ENCODE results near the gene CDHR2. TPM values are rescaled to one million over a fixed set of nuclear protein-coding genes. Genes with fewer than 3 reads are reported as not detected.
"Not testable (repeated sequence)": the region's sequence is repeated elsewhere in the genome, so short reads cannot be mapped to it uniquely, and the experiment has no call there.

Gene CDHR2
- total RNA-seq, 2 experiments from 2014 or later, result 0.23 to 0.47 TPM

DNA sequence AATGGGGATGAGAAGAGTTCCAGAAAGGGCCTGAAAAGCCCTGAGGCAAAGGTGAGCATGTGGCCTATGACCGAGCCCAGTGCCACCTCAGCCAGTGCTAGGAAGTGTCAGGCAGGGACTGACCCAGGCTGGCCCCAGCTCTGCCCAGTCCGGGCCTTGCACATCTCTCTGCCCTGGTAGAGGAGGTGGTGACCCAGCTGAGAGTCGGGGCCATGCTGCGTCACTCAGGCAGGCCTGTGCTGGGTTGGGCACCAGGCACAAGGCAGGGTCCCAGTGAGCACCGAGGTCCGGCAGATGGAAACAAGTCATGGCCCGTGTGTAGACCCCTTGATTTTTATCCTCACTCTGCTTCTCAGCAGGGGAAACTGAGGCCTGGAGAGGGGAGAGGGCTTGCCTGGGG is 729 bp downstream of the CDHR2 start:
- Mint-ChIP-seq H3K9me3 (no peaks in the 10 kb centered on the region), H3K27ac (peak overlapping the region; percentile 38), H3K4me1 (ENCODE audit: low read depth) (peaks cover 56% of the 10 kb centered on the region), H3K36me3 (ENCODE audit: low read depth) (no peaks in the 10 kb centered on the region), H3K4me3 (no peak overlapping the region), H3K27me3 (no peaks in the 10 kb centered on the region)
- ChIA-PET POLR2A (interaction anchor here (1.4 kb wide), 2 partner anchors 10 to 12 kb away, joined by 3 to 4 read pairs; no protein-coding TSS in a partner anchor), CTCF (interaction anchor here (1.5 kb wide), 2 partner anchors 29 to 102 kb away, joined by 3 to 4 read pairs; no protein-coding TSS in a partner anchor)
- ATAC-seq (no peak), DNase-seq (no peak)
- intact Hi-C loops (cut with micrococcal nuclease), result no loop called here
- TF ChIP-seq, protein P1, sequence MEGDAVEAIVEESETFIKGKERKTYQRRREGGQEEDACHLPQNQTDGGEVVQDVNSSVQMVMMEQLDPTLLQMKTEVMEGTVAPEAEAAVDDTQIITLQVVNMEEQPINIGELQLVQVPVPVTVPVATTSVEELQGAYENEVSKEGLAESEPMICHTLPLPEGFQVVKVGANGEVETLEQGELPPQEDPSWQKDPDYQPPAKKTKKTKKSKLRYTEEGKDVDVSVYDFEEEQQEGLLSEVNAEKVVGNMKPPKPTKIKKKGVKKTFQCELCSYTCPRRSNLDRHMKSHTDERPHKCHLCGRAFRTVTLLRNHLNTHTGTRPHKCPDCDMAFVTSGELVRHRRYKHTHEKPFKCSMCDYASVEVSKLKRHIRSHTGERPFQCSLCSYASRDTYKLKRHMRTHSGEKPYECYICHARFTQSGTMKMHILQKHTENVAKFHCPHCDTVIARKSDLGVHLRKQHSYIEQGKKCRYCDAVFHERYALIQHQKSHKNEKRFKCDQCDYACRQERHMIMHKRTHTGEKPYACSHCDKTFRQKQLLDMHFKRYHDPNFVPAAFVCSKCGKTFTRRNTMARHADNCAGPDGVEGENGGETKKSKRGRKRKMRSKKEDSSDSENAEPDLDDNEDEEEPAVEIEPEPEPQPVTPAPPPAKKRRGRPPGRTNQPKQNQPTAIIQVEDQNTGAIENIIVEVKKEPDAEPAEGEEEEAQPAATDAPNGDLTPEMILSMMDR (IDR thresholded peaks at IDR 0.05), result no peak

DNA sequence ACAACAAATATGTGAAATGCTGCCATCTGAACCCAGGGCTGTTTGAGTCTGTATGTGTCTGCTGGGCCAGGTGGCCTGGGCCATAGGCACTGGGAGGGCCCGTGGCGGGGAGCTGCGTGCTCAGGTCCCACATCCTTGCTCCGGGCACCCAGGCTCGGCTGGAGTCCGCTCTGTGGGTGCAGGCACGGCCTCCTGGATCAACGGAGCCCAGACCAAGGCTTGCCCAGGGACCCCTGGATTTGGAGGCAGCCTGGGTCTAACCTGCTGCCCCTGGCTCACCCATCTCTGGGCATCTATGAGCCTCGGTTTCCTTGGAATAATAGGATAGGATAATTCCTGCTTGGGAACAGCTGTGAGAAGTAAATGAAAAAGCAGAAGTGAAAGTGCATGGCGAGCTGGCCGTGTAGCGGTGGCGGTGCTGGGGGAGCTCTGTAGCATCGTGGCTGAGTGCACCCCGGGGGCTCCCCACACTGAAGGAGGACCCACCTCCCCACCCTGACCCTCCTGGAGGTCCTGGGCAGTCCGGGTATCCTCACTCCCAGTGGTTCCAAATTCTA is 1.2 kb downstream of the CDHR2 start:
- ChIA-PET POLR2A (interaction anchor here (0.6 to 1.4 kb wide), 3 partner anchors 11 to 155 kb away, joined by 3 to 4 read pairs (median 3); no protein-coding TSS in a partner anchor), CTCF (interaction anchor here (1.0 to 1.5 kb wide), 2 partner anchors 8 to 103 kb away, joined by 3 to 4 read pairs; no protein-coding TSS in a partner anchor)
- ATAC-seq (no peak), DNase-seq (no peak)
- Mint-ChIP-seq H3K36me3 (ENCODE audit: low read depth) (no peaks in the 10 kb centered on the region), H3K4me1 (ENCODE audit: low read depth) (peaks cover 56% of the 10 kb centered on the region), H3K4me3 (peak overlapping the region; percentile 54), H3K27ac (peak overlapping the region; percentile 38), H3K9me3 (no peaks in the 10 kb centered on the region), H3K27me3 (no peaks in the 10 kb centered on the region)
- TF ChIP-seq, protein P1 (IDR thresholded peaks at IDR 0.05), result no peak
- intact Hi-C loops (cut with micrococcal nuclease), result no loop called here

DNA sequence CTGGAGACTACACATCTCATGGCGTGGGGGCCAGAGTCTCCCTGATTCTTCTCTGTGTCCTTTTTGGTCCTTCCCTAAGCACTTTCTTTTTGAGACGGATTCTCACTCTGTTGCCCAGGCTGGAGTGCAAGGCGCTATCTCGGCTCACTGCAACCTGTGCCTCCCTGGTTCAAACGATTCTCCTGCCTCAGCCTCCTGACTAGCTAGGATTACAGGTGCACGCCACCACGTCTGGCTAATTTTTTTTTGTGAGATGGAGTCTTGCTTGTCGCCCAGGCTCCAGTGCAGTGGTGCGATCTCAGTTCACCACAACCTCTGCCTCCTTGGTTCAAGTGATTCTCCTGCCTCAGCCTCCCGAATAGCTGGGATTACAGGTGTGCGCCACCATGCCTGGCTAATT is 1.8 kb downstream of the CDHR2 start:
- Mint-ChIP-seq H3K27ac (peak overlapping the region; percentile 38), H3K4me1 (ENCODE audit: low read depth) (peaks cover 54% of the 10 kb centered on the region)
- CTCF ChIA-PET, result interaction anchor here (1.0 kb wide), 1 partner anchor 8 kb away, joined by 4 read pairs; no protein-coding TSS in a partner anchor

DNA sequence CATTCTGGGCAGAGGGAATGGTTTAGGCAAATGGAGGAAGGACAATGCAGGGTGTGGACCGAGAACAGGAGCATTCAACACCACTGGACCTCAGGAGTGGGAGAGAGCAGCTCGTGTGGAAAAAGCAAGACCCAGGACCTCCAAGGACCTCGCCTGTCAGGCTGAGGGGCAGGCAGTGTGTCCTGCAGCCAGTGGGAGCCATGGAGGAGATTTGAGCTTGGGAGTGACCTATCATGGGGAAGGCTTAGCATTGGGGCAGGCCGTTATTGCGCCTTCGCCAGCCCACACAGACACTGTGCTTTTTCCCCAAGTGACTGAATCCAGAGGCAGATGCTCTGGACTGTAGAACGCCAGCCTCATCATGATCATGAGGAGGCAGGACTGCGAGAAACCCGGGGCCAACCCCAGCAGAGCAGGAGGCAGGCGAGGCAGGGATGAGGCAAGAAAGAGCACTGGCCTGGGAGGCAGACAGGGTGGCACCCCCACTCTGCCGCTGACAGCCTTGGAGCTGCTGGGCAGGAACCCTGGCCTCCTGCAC is 3.3 kb downstream of the CDHR2 start:
- H3K4me1 Mint-ChIP-seq (ENCODE audit: low read depth), result peaks cover 53% of the 10 kb centered on the region
- ATAC-seq (no peak), DNase-seq (no peak)
- H3K27ac Mint-ChIP-seq, result no peak overlapping the region
- no peaks in the 10 kb centered on the region for H3K9me3 Mint-ChIP-seq
- ChIA-PET POLR2A (no interaction called here), CTCF (no interaction called here)
- intact Hi-C loops (cut with micrococcal nuclease), result no loop called here
- H3K27me3 Mint-ChIP-seq, result no peaks in the 10 kb centered on the region
- H3K4me3 Mint-ChIP-seq, result no peak overlapping the region
- TF ChIP-seq, protein P1 (IDR thresholded peaks at IDR 0.05), result no peak
- no peaks in the 10 kb centered on the region for H3K36me3 Mint-ChIP-seq (ENCODE audit: low read depth)

More for the DNA sequence above, 1.8 kb downstream of the CDHR2 start:
- DNase-seq; H3K36me3 Mint-ChIP-seq (ENCODE audit: low read depth); ATAC-seq; H3K27me3 Mint-ChIP-seq; H3K9me3 Mint-ChIP-seq; intact Hi-C loops (cut with micrococcal nuclease): not testable (repeated sequence)
- POLR2A ChIA-PET, result interaction anchor here (0.6 to 1.4 kb wide), 2 partner anchors 11 to 156 kb away, joined by 3 to 4 read pairs; no protein-coding TSS in a partner anchor
- peak overlapping the region; percentile 54 for H3K4me3 Mint-ChIP-seq

DNA sequence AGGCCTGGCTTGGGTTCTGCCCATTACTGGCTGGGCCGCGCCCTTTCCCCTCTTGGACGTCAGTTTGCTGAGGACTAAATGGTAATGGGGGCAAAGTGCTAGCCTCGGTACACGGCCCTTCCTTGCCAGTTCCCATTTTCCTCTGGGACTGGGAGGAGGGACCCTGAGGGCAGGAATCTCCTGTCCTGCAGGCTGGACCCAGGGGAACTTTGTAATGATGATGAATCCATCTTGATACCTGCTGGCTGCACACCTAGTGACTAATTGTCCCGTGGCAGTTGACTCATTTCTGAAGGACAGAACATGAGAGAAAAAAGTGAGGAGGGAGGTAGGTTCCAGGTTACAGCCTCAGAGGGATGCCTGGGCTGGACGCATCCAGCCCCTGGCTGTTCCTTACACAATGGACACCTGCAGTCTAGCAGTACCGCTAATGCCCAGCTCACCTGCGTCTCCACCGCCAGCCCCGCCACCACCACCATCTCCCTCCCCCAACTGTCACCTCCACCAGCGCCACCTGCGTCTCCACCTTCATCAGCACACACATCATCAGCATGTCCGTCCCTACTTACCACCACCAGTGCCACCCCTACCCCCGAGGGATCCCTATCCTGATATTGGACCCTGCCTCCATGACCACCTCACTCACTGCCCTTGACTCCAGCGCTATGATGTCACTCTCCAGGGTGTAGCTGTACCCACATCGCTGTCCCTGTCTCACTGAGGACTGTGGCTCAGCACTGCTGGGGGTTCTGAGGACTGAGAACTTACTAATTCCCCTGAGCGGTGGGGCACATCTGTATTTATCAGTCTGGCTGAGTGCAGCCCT is 4.3 kb downstream of the CDHR2 start:
- no peaks in the 10 kb centered on the region for H3K27me3 Mint-ChIP-seq
- ChIA-PET CTCF (interaction anchor here (1.8 to 1.9 kb wide), 2 partner anchors 10 to 15 kb away, joined by 8 to 9 read pairs; no protein-coding TSS in a partner anchor), POLR2A (interaction anchor here (1.1 to 1.7 kb wide), 2 partner anchors 50 to 105 kb away, joined by 3 to 4 read pairs; partner anchors contain the start of gene FAF2)
- intact Hi-C loops (cut with micrococcal nuclease), result no loop called here
- H3K27ac Mint-ChIP-seq, result no peak overlapping the region
- peaks cover 48% of the 10 kb centered on the region for H3K4me1 Mint-ChIP-seq (ENCODE audit: low read depth)
- H3K9me3 Mint-ChIP-seq, result no peaks in the 10 kb centered on the region
- no peaks in the 10 kb centered on the region for H3K36me3 Mint-ChIP-seq (ENCODE audit: low read depth)
- H3K4me3 Mint-ChIP-seq, result no peak overlapping the region
- DNase-seq, result peak; percentile 54
- ATAC-seq, result peak; percentile 60
- TF ChIP-seq, protein P1 (IDR thresholded peaks at IDR 0.05), result no peak

All from activated CD8-positive, alpha-beta T cell treated with anti-CD3 and anti-CD28 coated beads for 36 hours (primary cell).